A673 (cell line): ENCODE measurements around the gene CDX1. TPM values are rescaled to one million over a fixed set of nuclear protein-coding genes. Genes with fewer than 3 reads are reported as not detected.
A peak's percentile ranks its signal among the peaks of the same experiment; 100 is the strongest.

Experiments used
- BruUV-seq: library from RNA; stranded (reverse); fragments of 400-500 nt; replicated peaks from 2 replicates; lab custom pipeline; 2021; lab: Mats Ljungman, UMichigan
- CTCF ChIA-PET: fragments of 300-600 bp; sonication (Branson Sonifier 250); formaldehyde crosslinking; loops from one replicate; lab custom pipeline; 2022; ENCODE audit warnings: antibody characterized with exemption; lab: Charles Lee
- POLR2A ChIA-PET: fragments of 300-600 bp; sonication (Branson Sonifier 250); formaldehyde crosslinking; loops from one replicate; lab custom pipeline; 2022; ENCODE audit warnings: antibody characterized with exemption; ENCODE audit not compliant: low non-redundant PET; lab: Charles Lee
- DNase-seq: peaks from one replicate; pipeline ENCODE4 v3.0.0-alpha.2; 2015; ENCODE audit warnings: low spot score
- H3K27ac ChIP-seq: fragments of 200-600 bp; sonication (generic); 2 replicates; pipeline ENCODE4 v1.5.1; 2016; ENCODE audit warnings: mixed run types, low read depth, mild to moderate bottlenecking, mixed read lengths, antibody characterized with exemption, low read length; ENCODE audit not compliant: poor library complexity, severe bottlenecking
- H3K27me3 ChIP-seq: fragments of 200-600 bp; sonication (generic); replicated peaks from 2 replicates; pipeline ENCODE4 v1.6.1; 2017; ENCODE audit warnings: mixed run types, low read depth, mild to moderate bottlenecking, mixed read lengths, antibody characterized with exemption, low read length; ENCODE audit not compliant: insufficient read depth, poor library complexity
- H3K36me3 ChIP-seq: fragments of 200-600 bp; sonication (generic); 2 replicates; pipeline ENCODE4 v1.6.1; 2016; ENCODE audit warnings: mixed run types, mild to moderate bottlenecking, mixed read lengths, antibody characterized with exemption, low read length; ENCODE audit not compliant: insufficient read depth, poor library complexity, severe bottlenecking
- H3K4me1 ChIP-seq: fragments of 200-600 bp; sonication (generic); 2 replicates; pipeline ENCODE4 v1.6.1; 2017; ENCODE audit warnings: mixed run types, mild to moderate bottlenecking, mixed read lengths, antibody characterized with exemption, low read length; ENCODE audit not compliant: insufficient read depth, poor library complexity, severe bottlenecking
- H3K4me3 ChIP-seq: fragments of 200-600 bp; sonication (generic); 2 replicates; pipeline ENCODE4 v1.5.1; 2016; ENCODE audit warnings: low read depth, mixed run types, mild to moderate bottlenecking, mixed read lengths, low read length; ENCODE audit not compliant: poor library complexity, severe bottlenecking
- H3K9me3 ChIP-seq: fragments of 200-600 bp; sonication (generic); 2 replicates; pipeline ENCODE4 v1.6.1; 2016; ENCODE audit warnings: mixed run types, low read depth, mild to moderate bottlenecking, mixed read lengths, antibody characterized with exemption, low read length; ENCODE audit not compliant: poor library complexity, severe bottlenecking
- EZH2 ChIP-seq: fragments of 200-600 bp; sonication (generic); IDR thresholded peaks from 2 replicates; pipeline ENCODE4 v1.6.1; 2017; ENCODE audit warnings: borderline replicate concordance, low read depth, mild to moderate bottlenecking, mixed read lengths, antibody characterized with exemption, low read length; ENCODE audit not compliant: poor library complexity, severe bottlenecking
- intact Hi-C: fragments of 100-400 bp; cut with micrococcal nuclease; formaldehyde crosslinking; loops from one replicate; pipeline ENCODE4 v1.10.0; 2022; ENCODE audit not compliant: unreplicated experiment
- total RNA-seq: library from RNA; stranded (reverse); gene quantifications from 2 replicates; pipeline ENCODE4 v1.2.3, GENCODE V29; 2021
- TF ChIP-seq, protein P1 (sequence below): fragments of 300-800, 200-600 bp; sonication (generic); conservative IDR thresholded peaks from 2 replicates; pipeline ENCODE4 v1.5.1; 2017; ENCODE audit warnings: low read depth, mild to moderate bottlenecking, antibody characterized with exemption, low read length, moderate library complexity, mixed read lengths

The CDX1 gene
- total RNA-seq, 1 experiment from 2014 or later, result not detected

GRCh38 chr5:150153483-150153882, 13.1 kb upstream of the CDX1 start:
- intact Hi-C loops, result no loop called here
- Histone ChIP-seq H3K9me3 (no peaks in the 10 kb centered on the region), H3K4me3 (no peak overlapping the region), H3K36me3 (no peaks in the 10 kb centered on the region), H3K27ac (no peak overlapping the region), H3K4me1 (peaks cover 33% of the 10 kb centered on the region), H3K27me3 (no peaks in the 10 kb centered on the region)
- ChIA-PET POLR2A (no interaction called here), CTCF (no interaction called here)
- DNase-seq, result no peak
- BruUV-seq, result no TSS peak
- TF ChIP-seq, protein P1, sequence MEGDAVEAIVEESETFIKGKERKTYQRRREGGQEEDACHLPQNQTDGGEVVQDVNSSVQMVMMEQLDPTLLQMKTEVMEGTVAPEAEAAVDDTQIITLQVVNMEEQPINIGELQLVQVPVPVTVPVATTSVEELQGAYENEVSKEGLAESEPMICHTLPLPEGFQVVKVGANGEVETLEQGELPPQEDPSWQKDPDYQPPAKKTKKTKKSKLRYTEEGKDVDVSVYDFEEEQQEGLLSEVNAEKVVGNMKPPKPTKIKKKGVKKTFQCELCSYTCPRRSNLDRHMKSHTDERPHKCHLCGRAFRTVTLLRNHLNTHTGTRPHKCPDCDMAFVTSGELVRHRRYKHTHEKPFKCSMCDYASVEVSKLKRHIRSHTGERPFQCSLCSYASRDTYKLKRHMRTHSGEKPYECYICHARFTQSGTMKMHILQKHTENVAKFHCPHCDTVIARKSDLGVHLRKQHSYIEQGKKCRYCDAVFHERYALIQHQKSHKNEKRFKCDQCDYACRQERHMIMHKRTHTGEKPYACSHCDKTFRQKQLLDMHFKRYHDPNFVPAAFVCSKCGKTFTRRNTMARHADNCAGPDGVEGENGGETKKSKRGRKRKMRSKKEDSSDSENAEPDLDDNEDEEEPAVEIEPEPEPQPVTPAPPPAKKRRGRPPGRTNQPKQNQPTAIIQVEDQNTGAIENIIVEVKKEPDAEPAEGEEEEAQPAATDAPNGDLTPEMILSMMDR, result no peak
- TF ChIP-seq EZH2, result no peak

- ChIA-PET CTCF (no interaction called here), POLR2A (no interaction called here)
- Histone ChIP-seq H3K4me1 (peaks cover 38% of the 10 kb centered on the region), H3K4me3 (peak overlapping the region; percentile 47), H3K9me3 (no peaks in the 10 kb centered on the region), H3K27ac (peak overlapping the region; percentile 75), H3K36me3 (no peaks in the 10 kb centered on the region), H3K27me3 (no peaks in the 10 kb centered on the region)
- BruUV-seq, result no TSS peak
- intact Hi-C loops, result no loop called here
- TF ChIP-seq, protein P1, result no peak
- no peak for TF ChIP-seq EZH2
- DNase-seq, result peak; percentile 50
Measured at GRCh38 chr5:150153957-150154617, 12.5 kb upstream of the CDX1 start.

DNA sequence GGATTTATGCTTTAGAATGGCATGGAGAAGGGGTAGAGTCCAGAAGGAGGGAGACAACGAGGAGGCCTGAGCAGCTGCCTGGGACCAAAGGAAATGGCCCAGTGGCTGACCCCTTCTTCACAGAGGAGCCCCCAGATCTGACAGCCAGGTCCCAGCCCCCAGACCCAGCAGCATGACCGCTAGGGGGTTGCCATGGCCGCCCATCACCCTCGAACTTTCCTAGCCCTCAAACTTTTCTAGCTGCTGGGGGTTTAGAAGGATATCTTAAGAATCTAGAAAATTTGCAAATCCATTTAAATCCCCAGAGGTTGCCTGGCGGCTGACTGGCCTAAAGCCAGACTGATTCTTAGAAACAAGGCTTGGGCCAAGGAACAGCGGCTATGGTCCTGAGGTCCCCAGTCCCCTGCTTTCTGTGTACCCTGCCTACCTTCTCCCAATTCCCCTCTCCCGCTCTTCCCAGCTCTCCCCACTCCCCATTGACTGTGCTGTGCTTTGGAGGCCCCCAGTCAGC, 11.9 kb upstream of the CDX1 start:
- Histone ChIP-seq H3K4me1 (peaks cover 42% of the 10 kb centered on the region), H3K27me3 (no peaks in the 10 kb centered on the region), H3K27ac (peak overlapping the region; percentile 75), H3K36me3 (no peaks in the 10 kb centered on the region), H3K9me3 (no peaks in the 10 kb centered on the region), H3K4me3 (peak overlapping the region; percentile 47)
- BruUV-seq, result TSS peak; percentile 47
- POLR2A ChIA-PET, result no interaction called here
- TF ChIP-seq, protein P1, result no peak
- TF ChIP-seq EZH2, result no peak
- intact Hi-C loops, result no loop called here
- peak; percentile 53 for DNase-seq
- CTCF ChIA-PET, result no interaction called here
